ENCODE results near the gene SAP25. TPM values are rescaled to one million over a fixed set of nuclear protein-coding genes. Genes with fewer than 3 reads are reported as not detected.
A peak's percentile ranks its signal among the peaks of the same experiment; 100 is the strongest.

SAP25 gene
- total and polyA plus RNA-seq, 12 donors, result 0.36 to 2.3 (median 0.70) TPM; not detected in 5

- H3K27me3 ChIP-seq, result peaks cover 0 to 5% (median 0%) of the 10 kb centered on the region in 7 donors
- TF ChIP-seq, protein P1, sequence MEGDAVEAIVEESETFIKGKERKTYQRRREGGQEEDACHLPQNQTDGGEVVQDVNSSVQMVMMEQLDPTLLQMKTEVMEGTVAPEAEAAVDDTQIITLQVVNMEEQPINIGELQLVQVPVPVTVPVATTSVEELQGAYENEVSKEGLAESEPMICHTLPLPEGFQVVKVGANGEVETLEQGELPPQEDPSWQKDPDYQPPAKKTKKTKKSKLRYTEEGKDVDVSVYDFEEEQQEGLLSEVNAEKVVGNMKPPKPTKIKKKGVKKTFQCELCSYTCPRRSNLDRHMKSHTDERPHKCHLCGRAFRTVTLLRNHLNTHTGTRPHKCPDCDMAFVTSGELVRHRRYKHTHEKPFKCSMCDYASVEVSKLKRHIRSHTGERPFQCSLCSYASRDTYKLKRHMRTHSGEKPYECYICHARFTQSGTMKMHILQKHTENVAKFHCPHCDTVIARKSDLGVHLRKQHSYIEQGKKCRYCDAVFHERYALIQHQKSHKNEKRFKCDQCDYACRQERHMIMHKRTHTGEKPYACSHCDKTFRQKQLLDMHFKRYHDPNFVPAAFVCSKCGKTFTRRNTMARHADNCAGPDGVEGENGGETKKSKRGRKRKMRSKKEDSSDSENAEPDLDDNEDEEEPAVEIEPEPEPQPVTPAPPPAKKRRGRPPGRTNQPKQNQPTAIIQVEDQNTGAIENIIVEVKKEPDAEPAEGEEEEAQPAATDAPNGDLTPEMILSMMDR (IDR thresholded peaks at IDR 0.05), result no peak
- H3K27ac ChIP-seq, result no peak overlapping the region
- H3K9me3 ChIP-seq, result no peaks in the 10 kb centered on the region
- ATAC-seq (no peak), DNase-seq (no peak)
- no peak overlapping the region for H3K4me3 ChIP-seq
- intact Hi-C loops (cut with DNase I), result no loop called here
- no peaks in the 10 kb centered on the region for H3K36me3 ChIP-seq
- 95 to 97% methylated on average over 7 of the region's 7 CpGs for whole genome bisulfite sequencing, 2 donors
- peaks cover 0 to 9% (median 6%) of the 10 kb centered on the region in 9 donors for H3K4me1 ChIP-seq
These were observed 21.5 kb upstream of the SAP25 start for GRCh38 chr7:100595188-100595587.

DNA sequence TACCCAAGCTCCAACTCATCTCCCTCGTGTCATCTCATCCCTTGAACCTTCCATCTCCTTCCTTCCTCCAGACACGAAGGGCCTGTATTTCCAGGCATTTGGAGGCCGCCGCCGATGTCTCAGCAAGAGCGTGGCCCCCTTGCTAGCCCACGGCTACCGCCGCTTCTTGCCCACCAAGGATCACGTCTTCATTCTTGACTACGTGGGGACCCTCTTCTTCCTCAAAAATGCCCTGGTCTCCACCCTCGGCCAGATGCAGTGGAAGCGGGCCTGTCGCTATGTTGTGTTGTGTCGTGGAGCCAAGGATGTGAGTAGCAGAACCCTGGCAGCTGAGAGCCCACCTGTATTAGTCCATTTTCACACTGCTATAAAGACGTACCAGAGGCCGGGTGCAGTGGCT, 17.9 kb upstream of the SAP25 start:
- TF ChIP-seq, protein P1 (IDR thresholded peaks at IDR 0.05), result no peak
- H3K4me1 ChIP-seq, result peaks cover 4 to 30% (median 19%) of the 10 kb centered on the region in 9 donors
- H3K27me3 ChIP-seq, result peaks cover 0 to 14% (median 0%) of the 10 kb centered on the region in 7 donors
- DNase-seq (no peak), ATAC-seq (no peak)
- 95% methylated on average over 17 of the region's 17 CpGs for WGBS, 2 donors
- H3K4me3 ChIP-seq, result no peak overlapping the region
- no peak overlapping the region for H3K27ac ChIP-seq
- no peaks in the 10 kb centered on the region for H3K9me3 ChIP-seq
- intact Hi-C loops (cut with DNase I), result no loop called here
- no peaks in the 10 kb centered on the region for H3K36me3 ChIP-seq

- Histone ChIP-seq H3K9me3 (no peaks in the 10 kb centered on the region), H3K4me1 (peaks cover 4 to 33% (median 22%) of the 10 kb centered on the region in 9 donors), H3K27me3 (peaks cover 0 to 14% (median 0%) of the 10 kb centered on the region in 7 donors), H3K36me3 (no peaks in the 10 kb centered on the region), H3K27ac (peak overlapping the region in 9 of 10 donors; percentile 58 to 84 (median 70)), H3K4me3 (peak overlapping the region in 8 of 10 donors; percentile 13 to 47 (median 38))
- intact Hi-C loops (cut with DNase I), result no loop called here
- TF ChIP-seq, protein P1 (IDR thresholded peaks at IDR 0.05), result no peak
- ATAC-seq (no peak), DNase-seq (peak; percentile 61 to 71)
- 29 to 44% methylated on average over 20 of the region's 20 CpGs for WGBS, 2 donors
These were observed 16.5 kb upstream of the SAP25 start for GRCh38 chr7:100590077-100590737.

DNA sequence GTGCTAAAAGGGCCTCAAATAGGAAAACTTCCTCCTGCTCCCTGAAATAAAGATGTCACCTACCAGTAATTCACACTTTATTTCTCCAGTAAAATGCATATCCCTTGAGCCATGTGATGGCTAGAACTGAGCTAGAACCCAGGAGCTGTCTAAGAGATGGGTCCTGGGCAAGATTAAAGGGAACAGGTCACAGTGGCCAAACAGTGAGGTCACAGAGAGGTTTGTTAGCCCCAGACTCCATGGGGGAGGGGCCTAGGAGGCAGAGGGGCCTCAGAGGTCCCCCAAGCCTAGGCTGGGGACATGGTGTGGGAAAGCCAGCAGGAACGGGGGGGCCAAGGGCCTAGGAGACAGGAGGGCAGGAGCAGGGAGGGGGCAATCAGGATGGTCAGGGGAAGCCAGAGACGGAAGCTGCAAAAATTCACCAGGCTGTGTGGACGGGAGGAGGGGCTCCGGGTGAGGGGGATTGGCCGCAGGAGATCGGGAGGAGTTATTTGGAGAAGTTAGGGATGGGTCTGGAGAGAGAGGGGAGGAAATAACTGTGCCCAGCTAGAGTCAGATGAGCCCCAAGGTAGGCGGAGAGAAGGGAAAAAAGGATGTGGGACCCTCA, 15.7 kb upstream of the SAP25 start:
- Histone ChIP-seq H3K9me3 (no peaks in the 10 kb centered on the region), H3K4me1 (peaks cover 4 to 41% (median 29%) of the 10 kb centered on the region in 9 donors), H3K36me3 (no peaks in the 10 kb centered on the region), H3K27me3 (peaks cover 0 to 14% (median 0%) of the 10 kb centered on the region in 7 donors), H3K4me3 (peak overlapping the region in 7 of 10 donors; percentile 24 to 47 (median 41)), H3K27ac (peak overlapping the region in 8 of 10 donors; percentile 60 to 84 (median 70))
- ATAC-seq (no peak), DNase-seq (no peak)
- intact Hi-C loops (cut with DNase I), result no loop called here
- WGBS, 2 donors, result 52 to 56% methylated on average over 7 of the region's 7 CpGs
- TF ChIP-seq, protein P1 (IDR thresholded peaks at IDR 0.05), result no peak
